ENCODE results near the gene ERAS.

ERAS gene

GRCh38 chrX:48791063-48791820 lies 35.1 kb upstream of the ERAS start:
- WGBS, 2 donors (ENCODE audit: extremely low coverage in 2 of 2, insufficient read length in 2 of 2, insufficient replicate concordance in 1 of 2) = no CpG with 5 or more reads among the region's 11 CpGs
- no peak overlapping the region for H3K27ac ChIP-seq (replicated peaks; ENCODE audit: low read length)
- no peak for DNase-seq (ENCODE audit: low spot score)

GRCh38 chrX:48792219-48792618 lies 34.1 kb upstream of the ERAS start:
- Histone ChIP-seq H2BK12ac (ENCODE audit: low read length) (no peak overlapping the region), H4K91ac (ENCODE audit: low read depth, low read length, poor library complexity) (no peak overlapping the region), H2AFZ (ENCODE audit: low read length) (no peak overlapping the region), H3K27ac (replicated peaks; ENCODE audit: low read length) (no peak overlapping the region), H3K4ac (ENCODE audit: low read length) (no peak overlapping the region), H2AK5ac (ENCODE audit: low read depth, low read length) (no peak overlapping the region), H2BK5ac (ENCODE audit: low read length) (no peak overlapping the region), H3K79me1 (ENCODE audit: low read depth, low read length) (no peaks in the 10 kb centered on the region), H2BK15ac (ENCODE audit: low read length) (no peak overlapping the region), H3K18ac (ENCODE audit: low read length) (no peak overlapping the region), H3K4me2 (ENCODE audit: insufficient read depth, low read length, poor library complexity, severe bottlenecking) (no peak overlapping the region), H3K27me3 (ENCODE audit: control insufficient read depth in 3 of 3, insufficient read depth in 3 of 3, low read depth in 1 of 3, low read length in 3 of 3) (peaks cover 0 to 10% (median 0%) of the 10 kb centered on the region in 3 experiments), H3K36me3 (replicated peaks in 1 of 2; ENCODE audit: control insufficient read depth in 2 of 2, insufficient read depth in 2 of 2, low read length in 2 of 2) (no peaks in the 10 kb centered on the region), H3K9ac (ENCODE audit: low read depth, low read length, poor library complexity) (no peak overlapping the region), H3K9me3 (replicated peaks in 1 of 2; ENCODE audit: control insufficient read depth in 2 of 2, insufficient read depth in 1 of 2, low read depth in 1 of 2, low read length in 2 of 2) (no peaks in the 10 kb centered on the region), H4K8ac (ENCODE audit: low read depth, low read length) (no peak overlapping the region), H3K23ac (ENCODE audit: low read depth, low read length, poor library complexity) (no peak overlapping the region), H3K14ac (ENCODE audit: low read length) (no peak overlapping the region), H2BK120ac (ENCODE audit: low read depth, low read length) (no peak overlapping the region), H3K4me3 (ENCODE audit: low read length in 2 of 2) (no peak overlapping the region), H3K4me1 (ENCODE audit: control insufficient read depth in 2 of 2, insufficient read depth in 1 of 2, low read depth in 1 of 2, low read length in 2 of 2) (peaks cover 2 to 8% of the 10 kb centered on the region in 2 donors)
- DNase-seq (ENCODE audit: low spot score) = no peak
- no CpG with 5 or more reads among the region's 7 CpGs for WGBS, 2 donors (ENCODE audit: extremely low coverage in 2 of 2, insufficient read length in 2 of 2, insufficient replicate concordance in 1 of 2)

More at GRCh38 chrX:48791063-48791820, 35.1 kb upstream of the ERAS start:
- no peak overlapping the region for H2AK5ac ChIP-seq (ENCODE audit: low read depth, low read length)
- H3K4me1 ChIP-seq (ENCODE audit: control insufficient read depth in 2 of 2, insufficient read depth in 1 of 2, low read depth in 1 of 2, low read length in 2 of 2) = peaks cover 2 to 8% of the 10 kb centered on the region in 2 donors
- no peak overlapping the region for H3K4ac ChIP-seq (ENCODE audit: low read length)
- H3K4me3 ChIP-seq (ENCODE audit: low read length in 2 of 2) = no peak overlapping the region
- peaks cover 0 to 15% (median 0%) of the 10 kb centered on the region in 3 experiments for H3K27me3 ChIP-seq (ENCODE audit: control insufficient read depth in 3 of 3, insufficient read depth in 3 of 3, low read depth in 1 of 3, low read length in 3 of 3)
- H3K18ac ChIP-seq (ENCODE audit: low read length) = no peak overlapping the region
- H3K23ac ChIP-seq (ENCODE audit: low read depth, low read length, poor library complexity) = no peak overlapping the region
- H3K79me1 ChIP-seq (ENCODE audit: low read depth, low read length) = no peaks in the 10 kb centered on the region
- H4K91ac ChIP-seq (ENCODE audit: low read depth, low read length, poor library complexity) = no peak overlapping the region
- no peak overlapping the region for H3K14ac ChIP-seq (ENCODE audit: low read length)
- peak overlapping the region; percentile 22 for H2AFZ ChIP-seq (ENCODE audit: low read length)
- no peak overlapping the region for H2BK5ac ChIP-seq (ENCODE audit: low read length)
- H2BK15ac ChIP-seq (ENCODE audit: low read length) = no peak overlapping the region
- no peak overlapping the region for H2BK120ac ChIP-seq (ENCODE audit: low read depth, low read length)
- H3K9ac ChIP-seq (ENCODE audit: low read depth, low read length, poor library complexity) = no peak overlapping the region
- H2BK12ac ChIP-seq (ENCODE audit: low read length) = no peak overlapping the region
- H3K36me3 ChIP-seq (replicated peaks in 1 of 2; ENCODE audit: control insufficient read depth in 2 of 2, insufficient read depth in 2 of 2, low read length in 2 of 2) = no peaks in the 10 kb centered on the region
- H4K8ac ChIP-seq (ENCODE audit: low read depth, low read length) = no peak overlapping the region
- no peaks in the 10 kb centered on the region for H3K9me3 ChIP-seq (replicated peaks in 1 of 2; ENCODE audit: control insufficient read depth in 2 of 2, insufficient read depth in 1 of 2, low read depth in 1 of 2, low read length in 2 of 2)
- H3K4me2 ChIP-seq (ENCODE audit: insufficient read depth, low read length, poor library complexity, severe bottlenecking) = no peak overlapping the region

- H3K36me3 ChIP-seq (replicated peaks in 1 of 2; ENCODE audit: control insufficient read depth in 2 of 2, insufficient read depth in 2 of 2, low read length in 2 of 2) = no peaks in the 10 kb centered on the region
- H3K23ac ChIP-seq (ENCODE audit: low read depth, low read length, poor library complexity) = no peak overlapping the region
- H3K4me1 ChIP-seq (ENCODE audit: control insufficient read depth in 2 of 2, insufficient read depth in 1 of 2, low read depth in 1 of 2, low read length in 2 of 2) = peaks cover 2 to 8% of the 10 kb centered on the region in 2 donors
- H3K4ac ChIP-seq (ENCODE audit: low read length) = no peak overlapping the region
- no peak overlapping the region for H4K91ac ChIP-seq (ENCODE audit: low read depth, low read length, poor library complexity)
- no CpG with 5 or more reads among the region's 4 CpGs for WGBS, 2 donors (ENCODE audit: extremely low coverage in 2 of 2, insufficient read length in 2 of 2, insufficient replicate concordance in 1 of 2)
- no peak overlapping the region for H2BK12ac ChIP-seq (ENCODE audit: low read length)
- DNase-seq (ENCODE audit: low spot score) = no peak
- no peak overlapping the region for H3K14ac ChIP-seq (ENCODE audit: low read length)
- no peak overlapping the region for H4K8ac ChIP-seq (ENCODE audit: low read depth, low read length)
- no peak overlapping the region for H2AK5ac ChIP-seq (ENCODE audit: low read depth, low read length)
- H3K4me2 ChIP-seq (ENCODE audit: insufficient read depth, low read length, poor library complexity, severe bottlenecking) = no peak overlapping the region
- H2BK120ac ChIP-seq (ENCODE audit: low read depth, low read length) = no peak overlapping the region
- H3K27me3 ChIP-seq (ENCODE audit: control insufficient read depth in 3 of 3, insufficient read depth in 3 of 3, low read depth in 1 of 3, low read length in 3 of 3) = no peaks in the 10 kb centered on the region
- no peak overlapping the region for H3K9ac ChIP-seq (ENCODE audit: low read depth, low read length, poor library complexity)
- H3K79me1 ChIP-seq (ENCODE audit: low read depth, low read length) = no peaks in the 10 kb centered on the region
- no peak overlapping the region for H3K27ac ChIP-seq (replicated peaks; ENCODE audit: low read length)
- no peak overlapping the region for H3K18ac ChIP-seq (ENCODE audit: low read length)
- H2BK5ac ChIP-seq (ENCODE audit: low read length) = no peak overlapping the region
- no peaks in the 10 kb centered on the region for H3K9me3 ChIP-seq (replicated peaks in 1 of 2; ENCODE audit: control insufficient read depth in 2 of 2, insufficient read depth in 1 of 2, low read depth in 1 of 2, low read length in 2 of 2)
- H2AFZ ChIP-seq (ENCODE audit: low read length) = no peak overlapping the region
- no peak overlapping the region for H2BK15ac ChIP-seq (ENCODE audit: low read length)
- H3K4me3 ChIP-seq (ENCODE audit: low read length in 2 of 2) = no peak overlapping the region
These were observed 32.4 kb upstream of the ERAS start for GRCh38 chrX:48793935-48794334.

GRCh38 chrX:48794340-48794910 lies 31.9 kb upstream of the ERAS start:
- WGBS, 2 donors (ENCODE audit: extremely low coverage in 2 of 2, insufficient read length in 2 of 2, insufficient replicate concordance in 1 of 2) = no CpG with 5 or more reads among the region's 12 CpGs
- no peak overlapping the region for H3K18ac ChIP-seq (ENCODE audit: low read length)
- no peaks in the 10 kb centered on the region for H3K9me3 ChIP-seq (replicated peaks in 1 of 2; ENCODE audit: control insufficient read depth in 2 of 2, insufficient read depth in 1 of 2, low read depth in 1 of 2, low read length in 2 of 2)
- H4K8ac ChIP-seq (ENCODE audit: low read depth, low read length) = no peak overlapping the region
- no peak overlapping the region for H3K4me2 ChIP-seq (ENCODE audit: insufficient read depth, low read length, poor library complexity, severe bottlenecking)
- H3K27me3 ChIP-seq (ENCODE audit: control insufficient read depth in 3 of 3, insufficient read depth in 3 of 3, low read depth in 1 of 3, low read length in 3 of 3) = no peaks in the 10 kb centered on the region
- no peaks in the 10 kb centered on the region for H3K36me3 ChIP-seq (replicated peaks in 1 of 2; ENCODE audit: control insufficient read depth in 2 of 2, insufficient read depth in 2 of 2, low read length in 2 of 2)
- no peak overlapping the region for H2AFZ ChIP-seq (ENCODE audit: low read length)
- no peak overlapping the region for H2BK15ac ChIP-seq (ENCODE audit: low read length)
- H3K23ac ChIP-seq (ENCODE audit: low read depth, low read length, poor library complexity) = no peak overlapping the region
- no peak overlapping the region for H2BK120ac ChIP-seq (ENCODE audit: low read depth, low read length)
- no peak overlapping the region for H3K27ac ChIP-seq (replicated peaks; ENCODE audit: low read length)
- no peak overlapping the region for H3K9ac ChIP-seq (ENCODE audit: low read depth, low read length, poor library complexity)
- DNase-seq (ENCODE audit: low spot score) = no peak
- H3K4me3 ChIP-seq (ENCODE audit: low read length in 2 of 2) = no peak overlapping the region
- no peak overlapping the region for H3K4ac ChIP-seq (ENCODE audit: low read length)
- H2BK5ac ChIP-seq (ENCODE audit: low read length) = no peak overlapping the region
- no peak overlapping the region for H2BK12ac ChIP-seq (ENCODE audit: low read length)
- H3K4me1 ChIP-seq (ENCODE audit: control insufficient read depth in 2 of 2, insufficient read depth in 1 of 2, low read depth in 1 of 2, low read length in 2 of 2) = peaks cover 2 to 8% of the 10 kb centered on the region in 2 donors
- H3K14ac ChIP-seq (ENCODE audit: low read length) = no peak overlapping the region
- H2AK5ac ChIP-seq (ENCODE audit: low read depth, low read length) = no peak overlapping the region
- H4K91ac ChIP-seq (ENCODE audit: low read depth, low read length, poor library complexity) = no peak overlapping the region
- no peaks in the 10 kb centered on the region for H3K79me1 ChIP-seq (ENCODE audit: low read depth, low read length)
